Fibroblast of pulmonary artery (primary cell): Measurements from ENCODE around the gene EPN3.

Experiments used
- DNase-seq: peaks from one replicate; pipeline ENCODE4 v3.0.0-alpha.2; 2010; ENCODE audit warnings: low read depth
- H3K4me3 ChIP-seq: replicated peaks from 2 replicates; pipeline ENCODE4 v1.5.1; 2011; ENCODE audit warnings: low read depth, mild to moderate bottlenecking, control low read depth, low read length, moderate library complexity
- CTCF ChIP-seq: IDR thresholded peaks from 2 replicates; pipeline ENCODE4 v1.5.1; 2011; ENCODE audit warnings: mild to moderate bottlenecking, control low read depth, low read length, inconsistent platforms; ENCODE audit errors: missing control alignments

Gene EPN3

DNA sequence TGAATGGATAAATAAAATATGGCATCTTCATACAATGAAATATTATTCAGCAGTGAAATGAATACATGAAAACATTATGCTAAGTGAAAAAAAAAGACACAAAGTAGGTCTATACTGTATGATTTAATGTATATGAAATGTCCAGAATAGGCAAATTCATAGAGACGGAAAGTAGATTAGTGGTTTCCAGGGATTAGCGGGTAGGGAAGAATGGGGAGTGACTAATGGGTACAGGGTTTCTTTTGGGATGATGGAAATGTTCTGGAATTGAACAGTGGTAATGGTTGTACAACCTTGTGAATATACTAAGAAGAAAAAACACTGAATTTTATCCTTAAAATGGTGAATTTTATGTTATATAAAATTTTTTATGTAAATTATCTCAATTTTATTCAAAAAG lies 32.8 kb upstream of the EPN3 start:
- TF ChIP-seq CTCF, result no peak
- H3K4me3 ChIP-seq, result no peak overlapping the region
- no peak for DNase-seq

DNA sequence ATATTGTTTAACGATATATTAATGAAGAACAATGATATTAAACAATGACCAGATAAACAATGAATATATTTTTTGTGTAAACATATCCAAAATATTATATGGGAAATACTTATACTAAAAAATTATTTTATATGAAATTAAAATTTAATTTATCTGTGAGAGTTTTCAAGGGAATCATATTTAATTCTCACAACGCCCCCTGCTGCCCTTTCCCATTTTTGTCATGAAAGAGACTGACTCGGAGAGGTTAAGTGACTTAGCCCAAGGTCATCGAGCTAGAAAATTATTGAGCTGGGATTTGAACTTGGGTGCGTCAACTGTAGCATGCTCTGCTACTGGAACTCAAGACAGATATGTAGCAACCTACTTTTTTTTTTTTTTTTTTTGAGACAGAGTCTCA lies 31.5 kb upstream of the EPN3 start:
- TF ChIP-seq CTCF, result peak; percentile 55
- no peak overlapping the region for H3K4me3 ChIP-seq
- no peak for DNase-seq

DNA sequence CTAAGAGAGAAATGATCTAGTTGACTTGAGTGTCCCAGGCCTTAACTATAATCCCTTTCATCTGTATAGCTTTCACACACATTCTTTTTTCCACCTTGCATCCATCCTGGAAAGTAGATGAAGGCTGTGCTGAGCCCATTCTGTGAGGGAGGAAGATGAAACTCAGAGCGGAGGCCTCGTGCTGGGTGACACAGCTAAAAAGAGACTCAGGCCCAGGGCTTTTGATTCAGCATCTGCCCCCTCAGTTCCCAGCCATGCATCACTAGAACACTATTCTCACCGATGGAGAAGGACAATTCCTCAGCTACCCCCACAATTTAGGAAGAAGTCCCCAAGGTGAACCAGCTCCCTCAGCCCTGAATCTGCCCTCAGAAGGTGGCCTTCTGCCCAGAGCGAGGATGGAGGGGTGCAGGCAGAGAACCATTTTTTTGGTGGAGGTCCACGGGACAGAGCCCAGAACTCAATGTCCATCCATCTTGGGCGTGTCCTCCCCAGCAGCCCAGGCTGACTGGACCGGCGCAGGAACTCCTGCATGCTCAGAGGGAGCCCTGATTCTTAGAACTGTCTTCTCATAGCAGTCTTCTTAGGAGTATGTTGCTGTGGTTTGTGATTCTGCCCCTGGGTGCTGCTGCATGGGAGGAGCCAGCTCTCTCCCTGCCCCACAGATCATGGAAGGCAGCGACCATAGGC lies 30.1 kb upstream of the EPN3 start:
- H3K4me3 ChIP-seq, result no peak overlapping the region
- no peak for DNase-seq
- no peak for TF ChIP-seq CTCF

DNA sequence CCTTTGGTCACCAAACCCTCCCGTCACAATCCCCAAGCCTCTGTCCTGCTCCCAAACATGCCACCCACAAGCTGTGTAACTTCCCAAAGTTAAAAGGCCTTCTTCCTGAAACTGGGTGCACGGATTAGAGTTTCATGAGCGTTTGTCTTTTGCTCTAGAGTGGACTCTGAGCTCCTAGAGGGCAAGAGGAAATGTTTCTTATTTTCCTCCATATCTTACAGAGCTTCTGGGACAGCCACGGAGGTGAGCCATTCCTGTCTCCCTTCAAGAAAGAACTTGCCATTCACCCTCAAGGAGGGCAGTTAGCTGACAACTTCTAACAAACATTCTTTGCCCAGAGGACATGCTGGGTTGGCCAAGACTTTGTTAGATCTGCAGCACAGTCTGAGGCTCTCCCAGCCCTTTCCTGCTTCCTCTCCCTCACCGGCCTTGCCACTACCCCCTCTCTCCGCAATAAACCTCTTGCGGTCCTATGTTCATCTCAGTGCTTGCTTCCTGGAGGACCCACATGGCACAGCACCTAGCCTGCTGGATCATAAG lies 26.9 kb upstream of the EPN3 start:
- DNase-seq, result no peak
- H3K4me3 ChIP-seq, result no peak overlapping the region
- TF ChIP-seq CTCF, result no peak

GRCh38 chr17:50506298-50506697 lies 26.2 kb upstream of the EPN3 start:
- TF ChIP-seq CTCF, result no peak
- no peak for DNase-seq
- H3K4me3 ChIP-seq, result no peak overlapping the region

- peak within 1 kb of the TSS; percentile 54 for H3K4me3 ChIP-seq
- TF ChIP-seq CTCF, result no peak
- DNase-seq, result peak; percentile 72
These were observed 24.5 kb upstream of the EPN3 start, which contains the start of gene MYCBPAP for GRCh38 chr17:50507871-50508572. TSS of gene MYCBPAP (plus strand) at chr17:50508439. CDS start at chr17:50508675, 236 bp downstream.
